ENCODE data around the gene MKI67. TPM values are rescaled to one million over a fixed set of nuclear protein-coding genes. Genes with fewer than 3 reads are reported as not detected.

MKI67 gene
- total RNA-seq, 1 donor, result 1.8 TPM

DNA sequence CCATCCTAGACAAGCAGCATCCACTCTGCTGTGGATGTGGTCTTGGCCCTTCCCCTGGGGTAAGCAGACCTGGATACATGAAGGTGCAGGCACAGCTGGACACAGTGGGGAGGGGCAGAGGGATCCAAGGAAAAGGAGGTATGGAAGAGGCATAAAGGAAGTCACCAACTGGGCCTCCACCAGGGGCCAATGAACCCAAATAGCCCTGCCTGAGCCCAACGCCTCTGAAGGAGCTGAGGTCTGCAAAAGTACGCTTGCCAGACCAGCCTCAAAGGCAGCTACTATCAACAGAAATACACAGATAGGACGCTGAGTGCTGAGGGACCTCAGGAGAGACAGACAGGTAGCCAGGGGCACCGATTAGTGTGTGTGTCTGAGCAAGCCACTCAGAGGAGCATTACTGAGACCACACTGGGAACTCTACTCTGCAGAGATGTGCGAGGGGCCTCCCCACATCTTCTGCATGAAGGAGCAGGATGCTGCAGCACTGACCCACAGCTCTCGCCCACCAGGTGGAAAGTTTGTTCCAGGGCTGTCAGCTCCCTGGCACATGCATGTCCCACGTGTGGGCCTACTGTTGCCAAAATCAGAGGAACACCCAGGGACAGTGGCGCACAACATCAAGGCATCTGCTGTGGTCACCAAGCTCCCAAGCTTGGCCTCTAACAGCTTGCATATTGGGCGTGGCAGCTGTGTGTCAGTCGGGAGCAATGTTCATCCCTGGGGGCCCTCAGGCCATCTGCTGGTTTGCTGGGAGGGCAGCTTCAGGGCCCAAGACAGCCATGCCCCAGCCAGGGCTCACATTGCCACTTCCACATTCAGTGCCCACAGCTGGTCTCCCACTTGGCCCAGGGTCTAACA, 40.0 kb downstream of the MKI67 start:
- Histone ChIP-seq H3K4me3 (ENCODE audit: low read length) (no peak overlapping the region), H3K27me3 (ENCODE audit: insufficient read depth, low read length) (no peaks in the 10 kb centered on the region), H3K4me1 (ENCODE audit: insufficient read depth, low read length) (no peaks in the 10 kb centered on the region), H3K9me3 (ENCODE audit: low read depth, low read length) (no peaks in the 10 kb centered on the region)

- Histone ChIP-seq H3K4me1 (ENCODE audit: insufficient read depth, low read length) (no peaks in the 10 kb centered on the region), H3K9me3 (ENCODE audit: low read depth, low read length) (no peaks in the 10 kb centered on the region), H3K27me3 (ENCODE audit: insufficient read depth, low read length) (no peaks in the 10 kb centered on the region), H3K4me3 (ENCODE audit: low read length) (no peak overlapping the region)
Measured at GRCh38 chr10:128084991-128085390, 41.2 kb downstream of the MKI67 start.

DNA sequence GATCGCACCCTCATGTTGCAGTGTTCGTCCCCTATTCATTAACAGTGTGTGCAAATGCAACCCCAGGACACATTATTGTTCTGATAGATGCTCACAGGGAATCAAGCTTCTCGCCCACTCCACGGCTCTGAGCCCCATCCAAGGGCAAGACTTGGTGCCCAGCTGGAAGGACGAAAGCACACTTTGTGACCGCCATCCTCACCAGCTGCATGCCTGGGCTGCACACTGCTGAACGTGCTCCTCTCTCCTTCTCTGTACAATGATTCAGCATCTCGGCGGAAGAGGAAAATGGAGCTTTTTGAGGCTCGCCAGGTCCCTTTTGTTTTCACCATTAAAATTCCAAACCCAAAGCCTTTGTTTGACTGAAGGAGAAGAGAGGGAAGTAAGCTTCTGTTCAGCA, 41.9 kb downstream of the MKI67 start:
- Histone ChIP-seq H3K4me3 (ENCODE audit: low read length) (no peak overlapping the region), H3K4me1 (ENCODE audit: insufficient read depth, low read length) (no peaks in the 10 kb centered on the region), H3K27me3 (ENCODE audit: insufficient read depth, low read length) (no peaks in the 10 kb centered on the region), H3K9me3 (ENCODE audit: low read depth, low read length) (no peaks in the 10 kb centered on the region)

GRCh38 chr10:128083191-128083895, 42.9 kb downstream of the MKI67 start:
- Histone ChIP-seq H3K4me3 (ENCODE audit: low read length) (no peak overlapping the region), H3K9me3 (ENCODE audit: low read depth, low read length) (no peaks in the 10 kb centered on the region), H3K27me3 (ENCODE audit: insufficient read depth, low read length) (no peaks in the 10 kb centered on the region), H3K4me1 (ENCODE audit: insufficient read depth, low read length) (no peaks in the 10 kb centered on the region)

- no peak overlapping the region for H3K4me3 ChIP-seq (ENCODE audit: low read length)
- H3K27me3 ChIP-seq (ENCODE audit: insufficient read depth, low read length), result no peaks in the 10 kb centered on the region
- H3K4me1 ChIP-seq (ENCODE audit: insufficient read depth, low read length), result no peaks in the 10 kb centered on the region
- no peaks in the 10 kb centered on the region for H3K9me3 ChIP-seq (ENCODE audit: low read depth, low read length)
Measured at GRCh38 chr10:128081720-128082119, 44.5 kb downstream of the MKI67 start.

DNA sequence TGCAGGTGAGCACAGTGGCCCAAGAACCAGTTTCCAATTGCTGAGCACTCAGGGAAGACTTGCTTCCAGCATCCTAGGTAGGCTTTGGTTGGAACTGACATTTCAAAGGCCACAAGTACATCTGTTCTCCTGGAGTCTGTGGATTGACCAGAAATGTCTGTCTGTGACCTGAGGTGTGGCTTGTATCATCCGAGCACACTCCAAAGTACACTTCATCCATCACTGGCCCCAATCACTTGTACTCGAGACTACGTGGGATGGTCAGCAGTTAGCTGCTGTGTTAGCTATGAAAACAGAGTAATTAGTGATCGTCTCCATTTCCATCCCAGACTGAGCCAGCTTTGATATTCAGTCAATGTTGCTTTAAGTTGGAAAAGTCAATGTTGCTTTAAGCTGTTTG, 45.0 kb downstream of the MKI67 start:
- Histone ChIP-seq H3K27me3 (ENCODE audit: insufficient read depth, low read length) (no peaks in the 10 kb centered on the region), H3K9me3 (ENCODE audit: low read depth, low read length) (no peaks in the 10 kb centered on the region), H3K4me1 (ENCODE audit: insufficient read depth, low read length) (no peaks in the 10 kb centered on the region), H3K4me3 (ENCODE audit: low read length) (no peak overlapping the region)

DNA sequence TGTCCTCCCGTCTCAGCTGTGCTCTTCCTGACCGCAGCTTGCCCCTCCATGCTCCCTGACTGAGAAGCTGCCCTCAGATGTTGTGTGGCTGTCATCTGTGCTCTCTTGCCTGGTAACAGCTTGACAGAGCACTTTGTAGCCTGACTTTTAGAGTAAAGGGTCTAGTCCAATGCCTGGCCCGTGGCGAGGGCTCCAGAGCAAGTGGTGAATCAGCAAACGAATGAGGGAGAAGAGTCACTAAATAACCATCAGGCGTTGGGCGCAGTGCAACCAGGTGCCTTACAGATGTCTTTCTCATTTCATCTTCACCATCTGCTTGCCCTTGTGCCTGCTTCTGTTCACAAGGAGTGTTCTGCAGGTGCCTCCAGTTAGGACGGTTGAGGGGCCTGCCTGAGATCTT, 45.6 kb downstream of the MKI67 start:
- H3K9me3 ChIP-seq (ENCODE audit: low read depth, low read length), result no peaks in the 10 kb centered on the region
- H3K4me3 ChIP-seq (ENCODE audit: low read length), result no peak overlapping the region
- no peaks in the 10 kb centered on the region for H3K27me3 ChIP-seq (ENCODE audit: insufficient read depth, low read length)
- H3K4me1 ChIP-seq (ENCODE audit: insufficient read depth, low read length), result no peaks in the 10 kb centered on the region

DNA sequence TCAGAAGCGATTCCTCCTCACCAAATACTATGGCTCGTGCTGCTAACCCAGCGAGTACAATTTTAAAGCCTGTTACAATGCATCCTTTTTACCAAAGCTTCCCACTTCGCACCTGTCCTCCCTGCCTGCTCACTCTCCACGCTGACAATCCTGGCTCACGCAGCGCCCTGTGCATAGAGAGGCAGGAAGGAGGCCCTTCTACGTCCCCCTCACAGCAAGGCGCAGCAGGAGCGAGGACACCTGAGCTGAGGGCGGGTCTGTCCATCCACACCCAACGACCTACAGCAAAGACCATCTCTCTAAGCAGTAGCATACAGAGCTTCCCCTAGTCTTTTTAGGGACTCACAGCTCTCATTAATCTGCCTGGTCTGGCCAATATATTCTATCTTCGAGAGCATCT, 46.0 kb downstream of the MKI67 start:
- H3K9me3 ChIP-seq (ENCODE audit: low read depth, low read length), result no peaks in the 10 kb centered on the region
- H3K4me1 ChIP-seq (ENCODE audit: insufficient read depth, low read length), result no peaks in the 10 kb centered on the region
- no peaks in the 10 kb centered on the region for H3K27me3 ChIP-seq (ENCODE audit: insufficient read depth, low read length)
- H3K4me3 ChIP-seq (ENCODE audit: low read length), result no peak overlapping the region

DNA sequence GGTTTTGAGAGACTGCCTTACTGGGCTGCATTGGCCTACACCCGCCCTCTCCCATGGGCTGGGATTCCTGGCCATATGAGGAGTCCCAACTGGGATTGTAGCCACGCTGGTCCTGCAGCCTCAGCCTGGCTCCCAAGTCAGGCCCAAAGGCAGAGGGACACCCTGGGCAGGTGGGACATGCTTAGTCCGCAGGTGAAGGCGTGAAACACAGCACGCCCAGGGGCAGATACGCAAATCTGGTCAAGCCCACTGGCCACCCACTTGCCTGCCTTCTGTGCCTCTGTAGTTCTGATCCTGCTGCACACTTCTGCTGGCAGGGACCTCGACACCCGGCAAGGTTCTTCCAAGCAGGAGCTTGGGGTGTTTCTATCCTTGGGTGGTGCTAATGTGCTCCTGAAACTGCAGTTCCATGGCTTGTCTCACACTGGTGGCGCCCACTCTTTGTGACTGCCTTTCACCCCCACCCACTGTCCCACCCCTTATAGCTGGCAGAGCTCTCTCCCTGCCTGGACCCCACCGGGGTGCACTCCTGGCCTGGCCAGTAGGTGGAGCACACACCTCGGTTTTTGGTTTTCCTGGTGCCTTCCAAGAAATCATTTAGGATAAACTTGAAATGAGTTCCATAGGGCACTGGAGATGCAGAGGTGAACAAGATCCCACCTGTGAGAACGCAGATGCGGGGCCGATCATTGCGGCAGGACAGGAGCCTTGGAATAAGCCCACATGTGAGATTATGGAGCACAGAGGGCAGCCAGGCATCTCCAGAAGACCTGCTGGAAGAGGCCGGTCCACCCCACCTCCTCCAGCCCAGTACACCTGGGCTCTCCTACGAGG, 47.9 kb downstream of the MKI67 start:
- no peaks in the 10 kb centered on the region for H3K4me1 ChIP-seq (ENCODE audit: insufficient read depth, low read length)
- H3K27me3 ChIP-seq (ENCODE audit: insufficient read depth, low read length), result no peaks in the 10 kb centered on the region
- no peaks in the 10 kb centered on the region for H3K9me3 ChIP-seq (ENCODE audit: low read depth, low read length)
- H3K4me3 ChIP-seq (ENCODE audit: low read length), result no peak overlapping the region

- H3K9me3 ChIP-seq (ENCODE audit: low read depth, low read length), result no peaks in the 10 kb centered on the region
- H3K4me3 ChIP-seq (ENCODE audit: low read length), result no peak overlapping the region
- H3K4me1 ChIP-seq (ENCODE audit: insufficient read depth, low read length), result no peaks in the 10 kb centered on the region
Measured at GRCh38 chr10:128077155-128077875, 48.9 kb downstream of the MKI67 start.

DNA sequence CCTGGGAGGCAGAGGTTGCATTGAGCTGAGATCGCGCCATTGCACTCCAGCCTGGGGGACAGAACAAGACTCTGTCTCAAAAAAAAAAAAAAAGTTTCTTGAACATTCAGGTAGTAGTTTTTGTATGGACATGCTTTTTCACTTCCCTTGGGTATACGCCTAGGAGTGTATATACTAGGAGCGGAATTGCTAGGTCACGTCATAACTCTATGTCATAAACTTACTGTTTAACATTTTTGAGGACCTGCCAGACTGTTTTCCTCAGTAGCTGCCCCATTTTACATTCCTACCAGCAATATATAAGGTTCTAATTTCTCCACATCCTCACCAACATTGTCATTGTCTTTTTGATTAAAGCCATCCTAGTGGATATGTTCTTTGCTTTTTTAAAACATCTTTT, 51.6 kb downstream of the MKI67 start:
- Histone ChIP-seq H3K4me3 (ENCODE audit: low read length) (no peak overlapping the region), H3K4me1 (ENCODE audit: insufficient read depth, low read length) (peaks cover under 1% of the 10 kb centered on the region), H3K9me3 (ENCODE audit: low read depth, low read length) (no peaks in the 10 kb centered on the region), H3K27me3 (ENCODE audit: insufficient read depth, low read length) (no peaks in the 10 kb centered on the region)

More at GRCh38 chr10:128077155-128077875, 48.9 kb downstream of the MKI67 start:
- no peaks in the 10 kb centered on the region for H3K27me3 ChIP-seq (ENCODE audit: insufficient read depth, low read length)

GRCh38 chr10:128073890-128074289, 52.3 kb downstream of the MKI67 start:
- H3K27me3 ChIP-seq (ENCODE audit: insufficient read depth, low read length), result no peaks in the 10 kb centered on the region
- H3K4me1 ChIP-seq (ENCODE audit: insufficient read depth, low read length), result peaks cover 6% of the 10 kb centered on the region
- no peaks in the 10 kb centered on the region for H3K9me3 ChIP-seq (ENCODE audit: low read depth, low read length)
- H3K4me3 ChIP-seq (ENCODE audit: low read length), result no peak overlapping the region

DNA sequence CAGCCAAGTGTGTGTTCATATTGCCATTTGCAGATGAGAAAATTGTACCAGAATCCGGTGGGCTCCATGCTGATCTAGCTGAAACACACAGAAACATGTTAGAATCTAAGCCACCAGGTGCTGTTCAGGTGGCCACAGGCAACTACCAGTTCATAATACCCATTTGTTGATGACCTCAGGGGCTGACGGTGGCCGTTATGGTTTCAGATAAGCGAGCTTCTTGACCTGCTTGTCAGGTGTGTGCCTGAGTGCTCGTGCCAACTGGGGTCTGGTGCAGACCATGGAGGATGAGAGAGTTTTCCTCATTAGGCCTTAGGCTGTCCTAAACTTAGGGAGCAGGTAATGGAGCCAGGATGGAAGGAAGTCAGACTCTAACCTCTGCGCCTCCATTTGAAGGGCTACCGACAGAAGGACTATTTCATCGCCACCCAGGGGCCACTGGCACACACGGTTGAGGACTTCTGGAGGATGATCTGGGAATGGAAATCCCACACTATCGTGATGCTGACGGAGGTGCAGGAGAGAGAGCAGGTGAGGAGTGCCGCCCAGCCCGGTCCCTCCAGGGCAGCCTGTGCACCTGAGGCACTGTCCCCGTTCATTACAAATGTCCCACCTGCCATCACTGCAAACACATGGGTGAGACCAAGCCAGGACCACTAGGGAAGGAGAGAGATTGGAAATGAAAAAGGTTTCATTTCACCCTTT, 53.1 kb downstream of the MKI67 start:
- Histone ChIP-seq H3K4me3 (ENCODE audit: low read length) (no peak overlapping the region), H3K27me3 (ENCODE audit: insufficient read depth, low read length) (no peaks in the 10 kb centered on the region), H3K4me1 (ENCODE audit: insufficient read depth, low read length) (peaks cover 6% of the 10 kb centered on the region), H3K9me3 (ENCODE audit: low read depth, low read length) (no peaks in the 10 kb centered on the region)

GRCh38 chr10:128072046-128072445, 54.2 kb downstream of the MKI67 start:
- peaks cover 6% of the 10 kb centered on the region for H3K4me1 ChIP-seq (ENCODE audit: insufficient read depth, low read length)
- no peak overlapping the region for H3K4me3 ChIP-seq (ENCODE audit: low read length)
- H3K9me3 ChIP-seq (ENCODE audit: low read depth, low read length), result no peaks in the 10 kb centered on the region
- H3K27me3 ChIP-seq (ENCODE audit: insufficient read depth, low read length), result no peaks in the 10 kb centered on the region

All from mononuclear cell (primary cell).